ENCODE results near the gene APBA2. TPM values are rescaled to one million over a fixed set of nuclear protein-coding genes. Genes with fewer than 3 reads are reported as not detected.
"Not testable (repeated sequence)": the region's sequence is repeated elsewhere in the genome, so short reads cannot be mapped to it uniquely, and the experiment has no call there.

Gene APBA2
- polyA plus RNA-seq, 1 donor: 4.4 TPM

DNA sequence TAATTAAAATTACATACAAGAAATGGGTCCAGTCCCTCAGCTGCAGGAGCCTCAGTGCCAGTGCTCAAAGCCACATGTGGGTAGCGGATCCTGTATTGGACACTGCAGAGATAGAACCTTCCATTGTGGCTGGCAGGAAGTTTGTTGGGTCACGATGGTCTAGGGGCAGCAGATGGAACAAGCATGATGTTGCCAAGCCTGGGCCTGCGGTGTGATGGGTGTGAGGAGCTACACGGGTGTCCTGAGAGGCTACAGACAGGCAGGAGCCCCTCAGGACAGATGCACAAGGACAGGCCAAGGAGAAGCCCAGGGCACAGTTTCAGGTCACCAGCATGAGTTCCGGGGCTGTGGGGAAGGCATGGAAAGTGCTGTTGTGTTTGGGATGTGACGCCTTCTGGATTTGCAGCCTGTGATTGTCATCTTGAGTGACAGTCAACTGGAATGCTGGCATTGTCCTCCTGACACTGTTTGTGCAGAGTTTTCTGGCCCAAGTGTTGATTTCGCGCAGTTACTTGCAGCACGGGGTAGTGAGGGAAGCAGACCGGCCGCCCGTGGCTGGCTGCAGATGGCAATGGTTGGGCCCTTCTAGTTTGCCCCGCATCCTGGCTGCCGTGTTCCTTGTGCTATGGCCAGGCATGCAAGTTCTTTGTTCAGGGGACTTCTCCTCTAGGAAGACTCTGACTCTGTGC, 206.7 kb downstream of the APBA2 start:
- no peak for DNase-seq

DNA sequence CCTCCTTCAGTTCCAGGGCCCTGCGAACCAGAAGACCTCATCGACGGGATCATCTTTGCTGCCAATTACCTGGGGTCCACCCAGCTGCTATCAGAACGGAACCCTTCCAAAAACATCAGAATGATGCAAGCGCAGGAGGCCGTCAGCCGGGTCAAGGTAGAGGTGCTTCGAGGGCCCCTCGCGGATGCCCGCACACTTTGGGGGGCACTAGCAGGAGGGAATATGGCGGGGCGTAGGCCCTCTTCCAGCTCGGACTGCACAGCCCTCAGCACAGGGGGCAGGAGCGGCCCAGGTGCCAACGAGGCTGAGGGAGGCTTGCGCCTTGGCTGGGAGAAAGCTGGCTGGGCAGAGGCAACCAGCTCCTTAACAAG, 207.3 kb downstream of the APBA2 start:
- DNase-seq: no peak

DNA sequence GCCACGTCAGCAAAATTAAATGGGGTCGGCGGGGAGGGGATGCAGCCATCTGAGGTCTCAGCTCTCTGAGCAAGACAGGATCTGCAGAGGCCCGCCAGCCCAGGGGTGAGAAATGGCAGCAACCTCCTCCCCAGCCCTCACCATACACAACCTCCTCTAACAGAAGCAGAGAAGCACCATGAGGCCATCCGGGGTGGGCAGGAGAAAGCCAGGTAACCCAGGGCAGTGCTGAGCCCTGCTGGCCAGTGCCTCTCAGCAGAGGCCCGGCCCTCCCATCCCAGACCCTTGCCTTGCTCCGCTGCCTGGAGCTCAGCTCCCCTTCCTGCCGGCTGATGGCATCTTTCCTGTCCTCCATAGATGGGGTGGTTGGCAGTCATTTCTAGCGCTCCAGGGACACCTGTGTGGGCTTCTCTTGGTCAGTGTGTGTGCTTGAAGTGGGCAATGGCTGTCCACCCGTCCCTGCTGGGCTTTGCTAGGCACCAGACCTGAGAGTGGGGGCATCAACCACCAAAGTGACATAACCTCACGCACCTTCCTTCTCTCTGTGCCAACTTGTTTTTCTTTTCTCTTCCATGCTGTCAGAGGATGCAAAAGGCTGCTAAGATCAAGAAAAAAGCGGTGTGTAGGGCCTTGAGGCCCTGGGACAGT, 208.0 kb downstream of the APBA2 start:
- no peak for DNase-seq

DNA sequence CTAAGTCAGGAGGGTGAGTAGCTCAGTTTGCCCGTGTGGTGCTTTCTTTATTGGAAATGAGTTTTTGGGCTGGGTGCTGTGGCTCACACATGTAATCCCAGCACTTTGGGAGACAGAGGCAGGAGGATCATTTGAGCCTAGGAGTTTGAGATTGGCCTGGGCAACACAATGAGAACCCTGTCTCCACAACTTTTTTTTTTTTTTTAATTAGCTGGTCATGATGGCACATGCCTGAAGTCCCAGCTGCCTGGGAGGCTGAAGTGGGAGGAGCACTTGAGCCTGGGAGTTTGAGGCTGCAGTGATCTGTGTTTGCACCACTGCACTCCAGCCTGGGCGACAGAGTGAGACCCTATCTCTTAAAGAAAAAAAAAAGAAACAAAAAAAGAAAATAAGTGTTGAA, 208.9 kb downstream of the APBA2 start:
- no peak for DNase-seq

DNA sequence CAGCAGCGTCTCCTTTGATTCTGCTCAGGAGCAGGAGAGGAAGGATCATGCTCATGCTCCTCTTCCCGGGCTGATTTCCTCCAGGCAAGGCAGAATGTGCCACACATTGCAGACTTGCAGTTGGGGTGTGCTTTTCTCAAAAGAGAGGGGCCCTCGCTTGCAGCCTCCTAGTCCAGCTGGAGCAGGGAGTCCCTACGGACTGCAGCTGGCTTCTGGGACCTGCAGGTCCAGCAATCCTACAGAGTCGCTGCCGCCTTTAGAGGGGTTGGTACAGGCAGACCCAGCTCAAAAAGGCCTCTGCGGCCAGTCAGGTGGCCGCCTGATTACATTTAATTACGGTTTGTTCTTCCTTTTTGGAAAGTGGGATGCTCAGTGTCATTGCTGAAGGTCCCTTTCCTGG, 210.0 kb downstream of the APBA2 start:
- DNase-seq: no peak

DNA sequence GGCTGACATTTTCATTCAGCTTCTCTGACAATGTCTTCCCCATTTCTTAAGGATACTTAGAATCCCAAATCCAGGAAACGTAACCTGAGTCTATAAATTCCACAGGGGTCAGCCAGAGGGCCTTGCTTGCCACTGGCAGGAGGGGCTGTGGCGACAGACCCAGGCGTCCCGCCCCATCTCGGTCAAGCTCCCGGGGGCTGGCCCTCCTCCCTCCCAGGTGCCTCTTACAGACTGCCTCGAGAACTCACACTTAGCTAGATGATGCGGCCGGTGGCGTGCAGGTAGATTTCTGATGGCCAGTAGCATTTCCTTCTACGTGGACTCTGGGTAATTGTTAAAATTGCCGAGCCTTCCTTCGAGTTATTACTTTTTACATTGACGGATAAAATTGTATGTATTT, 211.4 kb downstream of the APBA2 start:
- no peak for DNase-seq

DNA sequence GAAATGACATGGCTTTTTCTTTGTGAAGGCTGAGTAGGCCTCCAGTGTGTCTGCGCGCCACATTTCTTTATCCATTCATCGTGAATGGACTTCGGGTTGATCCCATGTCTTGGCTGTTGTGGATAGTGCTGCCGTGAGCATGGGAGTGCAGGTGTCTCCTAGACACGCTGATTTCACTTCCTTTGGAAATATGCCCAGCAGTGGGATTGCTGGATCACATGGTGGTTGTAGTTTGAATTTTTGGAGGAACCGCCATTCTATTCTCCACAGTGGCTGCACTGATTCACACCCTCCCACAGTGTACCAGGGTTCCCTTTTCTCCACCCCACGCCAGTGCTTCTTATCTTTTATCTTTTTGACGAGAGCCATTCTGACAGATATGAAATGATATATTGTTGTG, 212.2 kb downstream of the APBA2 start:
- no peak for DNase-seq

DNA sequence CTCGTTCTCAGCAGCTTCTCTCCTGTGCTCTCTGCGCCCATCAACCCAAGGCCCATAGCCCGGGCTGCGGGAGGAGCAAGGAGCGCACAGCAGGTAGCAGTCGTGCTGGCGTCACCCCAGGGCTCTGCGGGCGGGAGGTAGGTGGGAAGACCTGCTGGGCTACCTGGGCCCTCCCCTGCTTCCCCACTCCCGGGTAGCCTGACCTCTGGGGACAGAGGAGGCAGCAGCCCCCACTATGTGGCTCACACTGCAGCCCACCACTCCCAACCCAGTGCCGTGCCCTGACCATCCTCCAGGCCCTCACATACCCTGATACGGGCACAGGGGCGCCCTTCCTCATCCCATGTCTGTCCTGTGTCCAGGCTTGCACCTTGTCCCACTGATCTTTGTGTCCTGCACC, 212.9 kb downstream of the APBA2 start:
- no peak for DNase-seq

DNA sequence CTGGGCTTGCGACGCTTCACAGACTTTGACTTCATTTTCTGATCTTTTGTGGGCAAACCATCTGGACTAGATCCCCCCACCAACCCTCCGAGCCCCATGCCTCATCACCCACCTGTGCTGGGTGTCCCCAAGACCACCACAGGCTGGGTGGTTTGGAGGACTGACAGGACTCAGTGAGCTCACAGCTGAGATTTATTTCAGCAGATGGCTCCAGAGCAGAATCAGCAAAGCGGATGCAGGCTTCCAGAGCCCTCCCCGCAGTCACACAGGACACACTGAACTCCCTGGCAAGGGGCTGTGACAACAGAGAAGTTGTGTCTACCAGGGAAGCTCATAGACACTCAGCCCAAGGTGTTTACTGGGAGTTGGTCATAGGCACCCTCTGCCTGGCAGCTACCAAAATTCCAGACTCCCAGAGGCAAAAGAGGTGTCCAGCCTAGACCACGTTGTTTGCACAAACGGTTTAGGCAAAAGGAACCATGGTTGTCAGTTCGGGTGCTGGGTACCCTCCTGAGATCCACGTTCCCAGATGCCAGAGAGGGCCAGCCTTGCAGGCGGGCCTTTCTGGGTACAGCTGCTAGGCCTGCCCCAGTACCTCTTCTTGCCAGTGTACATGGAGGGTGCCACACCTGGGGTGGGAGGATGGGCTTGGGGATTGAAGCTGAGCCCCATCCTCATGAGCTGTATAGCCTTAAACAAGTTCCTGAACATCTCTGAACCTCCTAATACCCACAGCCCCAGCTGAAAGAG, 213.5 kb downstream of the APBA2 start:
- DNase-seq: no peak

DNA sequence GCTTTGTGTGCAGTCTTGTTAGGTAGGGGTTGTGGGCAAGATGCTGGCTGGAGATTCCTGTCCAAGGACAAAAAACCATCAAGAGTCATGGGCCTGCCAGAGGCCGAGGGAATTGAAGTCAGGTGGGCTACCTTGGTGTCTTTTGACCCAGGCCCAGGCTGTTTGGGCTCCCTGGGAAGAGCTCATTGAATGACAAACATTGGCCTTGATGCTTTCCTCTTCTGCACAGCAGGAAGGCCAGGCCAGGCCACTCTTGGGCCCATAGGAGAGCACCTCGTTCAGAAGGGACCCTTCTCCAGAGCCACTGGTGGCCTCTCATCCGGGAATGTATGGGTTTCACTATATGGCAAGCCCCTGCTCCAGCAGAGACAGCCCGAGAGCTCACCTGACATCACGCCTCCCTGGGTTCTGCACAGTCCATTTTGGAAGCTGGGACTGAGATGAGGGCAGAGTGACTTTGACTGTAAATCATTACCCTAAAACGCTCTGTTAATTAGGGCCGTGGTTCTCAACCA, 214.8 kb downstream of the APBA2 start:
- DNase-seq: no peak

DNA sequence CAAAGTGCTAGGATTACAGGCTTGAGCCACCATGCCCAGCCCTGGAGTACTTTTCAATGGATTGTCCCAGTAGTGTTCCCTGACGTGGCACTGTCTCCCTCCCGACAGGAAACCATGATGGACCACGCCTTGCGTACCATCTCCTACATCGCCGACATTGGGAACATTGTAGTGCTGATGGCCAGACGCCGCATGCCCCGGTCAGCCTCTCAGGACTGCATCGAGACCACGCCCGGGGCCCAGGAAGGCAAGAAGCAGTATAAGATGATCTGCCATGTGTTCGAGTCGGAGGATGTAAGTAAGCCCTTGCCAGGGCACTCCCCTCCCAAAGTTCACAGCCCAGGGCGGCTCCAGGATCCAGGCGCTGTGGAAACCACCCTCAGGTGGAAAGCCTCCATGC, 215.7 kb downstream of the APBA2 start:
- no peak for DNase-seq

DNA sequence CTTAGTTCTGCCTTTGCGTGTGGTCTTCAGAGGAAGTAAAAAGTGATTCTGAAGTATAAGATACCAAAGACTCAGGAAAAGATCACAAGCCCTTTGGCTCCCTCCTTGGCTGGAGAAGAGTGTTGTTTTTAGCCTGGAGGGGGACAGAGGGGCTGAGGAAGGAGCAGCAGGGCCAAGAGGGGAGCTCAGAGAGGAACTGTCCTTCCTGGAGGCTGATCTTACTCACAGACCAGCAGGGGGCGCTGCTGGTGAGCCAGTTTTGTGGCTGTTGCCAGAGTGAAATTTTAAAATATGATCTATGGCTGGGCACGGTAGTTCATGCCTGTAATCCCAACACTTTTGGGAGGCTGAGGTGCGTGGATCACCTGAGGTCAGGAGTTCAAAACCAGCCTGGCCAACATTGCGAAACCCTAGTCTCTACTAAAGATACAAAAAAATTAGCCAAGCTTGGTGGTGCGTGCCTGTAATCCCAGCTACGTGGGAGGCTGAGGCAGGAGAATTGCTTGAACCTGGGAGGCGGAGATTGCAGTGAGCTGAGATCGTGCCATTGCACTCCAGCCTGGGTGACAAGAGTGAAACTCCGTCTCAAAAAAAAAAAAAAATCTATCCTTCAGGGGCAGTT, 216.5 kb downstream of the APBA2 start:
- DNase-seq: not testable (repeated sequence)

DNA sequence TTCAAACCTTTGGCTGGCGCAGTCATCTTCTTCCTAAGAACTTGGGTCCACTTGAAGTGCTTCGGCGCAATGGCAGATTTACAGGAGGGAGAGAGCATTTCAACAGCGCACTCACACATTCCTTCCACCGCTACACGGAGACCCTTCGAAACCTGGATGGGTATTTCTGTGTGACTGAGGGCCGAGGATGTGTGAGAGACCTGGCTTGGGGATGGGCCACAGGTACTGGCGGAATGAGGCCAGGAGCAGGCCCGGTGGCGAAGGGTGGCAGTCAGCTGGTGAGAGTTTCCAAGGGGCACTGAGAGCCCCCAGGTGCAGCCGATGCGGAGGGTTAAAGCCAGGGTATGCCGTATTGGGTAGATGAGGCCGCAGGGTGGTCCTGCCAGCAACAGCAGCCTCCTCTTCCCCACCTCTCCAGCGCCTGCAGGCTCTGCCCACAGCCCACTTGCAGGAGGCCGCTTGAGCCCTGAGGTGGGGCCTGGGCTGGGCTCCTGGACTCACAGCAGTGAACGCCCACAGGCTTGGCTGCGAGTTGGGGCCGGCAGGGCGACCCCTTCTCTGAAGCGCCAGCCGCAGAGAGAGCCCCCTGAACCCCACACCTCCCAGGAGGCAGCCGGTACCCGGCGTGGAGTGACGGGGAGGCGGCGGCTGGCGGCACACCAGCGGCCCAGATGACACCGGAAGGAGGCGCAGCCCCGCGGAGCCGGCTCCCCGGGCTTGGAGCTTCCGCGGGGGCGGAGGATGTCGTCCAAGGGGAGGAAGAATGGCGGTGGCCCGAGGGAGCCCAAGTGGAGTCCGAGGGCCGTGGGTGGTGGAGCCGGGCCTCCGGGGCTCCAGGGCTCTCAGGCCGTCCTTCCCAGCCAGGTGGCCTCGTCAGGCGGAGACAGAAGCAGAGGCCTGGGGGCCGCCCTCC, 217.4 kb downstream of the APBA2 start:
- no peak for DNase-seq

DNA sequence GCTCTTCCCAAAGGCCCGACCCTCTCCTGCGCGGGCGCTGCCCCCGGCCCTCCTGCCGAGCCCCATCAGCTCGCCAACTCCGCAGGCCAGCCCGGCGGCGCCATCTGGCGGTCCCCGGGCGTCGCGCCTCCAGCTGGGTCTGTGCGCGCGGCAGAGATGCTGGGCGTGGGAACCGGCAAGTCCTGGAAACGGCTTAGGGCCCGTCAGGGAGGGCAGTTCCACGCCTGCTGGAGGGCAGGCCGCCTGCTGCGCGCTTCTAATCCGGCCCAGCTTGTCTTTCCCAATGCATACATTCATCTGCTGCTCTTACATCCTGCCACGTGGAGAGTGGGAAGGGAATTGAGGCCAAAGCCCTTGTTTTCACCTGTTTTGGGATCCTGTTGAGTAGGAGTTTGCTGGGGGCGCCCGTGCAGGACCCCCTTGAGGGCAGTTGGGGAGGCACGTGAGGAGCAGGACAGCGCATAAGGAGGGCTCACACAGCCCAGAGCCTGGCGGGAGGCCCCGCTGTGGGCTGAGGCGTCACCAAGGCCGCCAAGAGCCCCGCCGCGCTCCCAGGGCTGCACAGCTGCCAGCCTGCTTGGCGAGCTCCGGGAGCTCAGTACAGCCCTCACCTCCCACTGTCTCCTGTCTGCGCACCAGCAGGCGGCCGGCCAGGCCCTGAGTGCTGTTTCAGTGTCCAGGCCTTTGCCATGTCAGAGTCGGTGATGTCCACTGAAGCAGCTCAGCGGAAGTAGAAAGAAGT, 218.2 kb downstream of the APBA2 start:
- DNase-seq: peak; percentile 85

DNA sequence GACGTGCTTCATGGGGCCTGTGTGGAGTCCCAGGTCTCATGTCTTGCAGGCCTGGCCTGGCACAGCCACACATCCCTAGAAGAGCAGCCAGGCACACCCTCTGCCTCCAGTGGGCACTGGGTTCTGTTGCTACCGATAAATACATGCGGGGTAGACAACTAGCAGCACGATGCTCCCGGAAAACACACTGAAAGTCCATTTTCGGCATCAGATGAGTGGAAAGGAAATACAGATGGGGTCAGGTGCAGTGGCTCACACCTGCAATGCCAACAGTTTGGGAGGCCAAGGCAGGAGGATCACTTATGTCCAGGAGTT, 218.7 kb downstream of the APBA2 start:
- DNase-seq: no peak

DNA sequence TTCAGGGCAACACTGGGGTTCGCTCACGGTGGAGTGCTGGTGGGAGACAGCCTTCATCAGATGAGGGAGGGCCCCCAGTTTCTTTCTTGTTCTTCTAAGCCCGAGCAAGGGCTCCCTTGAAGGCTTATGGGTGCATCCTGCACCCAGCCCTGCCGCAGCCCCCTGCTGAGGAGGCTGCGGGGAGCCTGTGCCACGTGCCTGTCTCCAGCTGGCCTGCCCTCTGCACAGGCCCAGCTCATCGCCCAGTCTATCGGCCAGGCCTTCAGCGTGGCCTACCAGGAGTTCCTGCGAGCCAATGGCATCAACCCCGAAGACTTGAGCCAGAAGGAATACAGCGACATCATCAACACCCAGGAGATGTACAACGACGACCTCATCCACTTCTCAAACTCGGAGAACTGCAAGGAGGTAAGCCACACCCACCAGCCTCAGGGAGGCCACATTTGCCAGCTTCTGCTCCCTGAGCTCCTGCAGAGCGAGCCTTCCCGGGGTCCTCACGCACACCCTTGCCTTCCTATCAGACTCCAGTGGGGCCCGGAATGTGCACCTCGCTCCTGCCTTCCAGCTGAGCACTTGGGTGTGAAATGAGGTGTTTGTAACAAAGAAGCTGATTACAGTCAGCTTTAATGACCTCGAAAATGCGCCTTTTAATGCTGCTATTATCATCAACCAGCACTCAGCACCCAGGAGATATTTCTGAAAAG, 219.5 kb downstream of the APBA2 start:
- DNase-seq: no peak

DNA sequence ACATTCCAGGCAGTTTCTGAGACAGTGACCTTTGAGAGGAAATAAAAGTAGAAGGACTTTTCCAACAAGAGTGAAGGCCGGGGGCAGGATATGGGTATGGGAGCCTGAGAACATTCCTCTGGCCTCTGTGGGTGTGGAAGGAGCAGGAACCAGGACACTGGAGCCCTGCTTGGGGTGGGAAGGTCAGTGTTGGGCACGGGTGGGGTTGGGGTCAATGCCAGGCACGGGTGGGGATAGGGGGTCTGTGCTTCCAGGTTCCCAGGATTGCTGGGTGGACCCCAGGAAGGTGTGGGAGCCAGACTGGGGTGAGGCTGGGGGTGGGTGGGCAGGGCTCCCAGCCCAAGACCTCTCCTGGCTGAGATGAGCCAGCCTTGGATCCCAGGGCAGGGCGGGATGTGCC, 220.3 kb downstream of the APBA2 start:
- no peak for DNase-seq

DNA sequence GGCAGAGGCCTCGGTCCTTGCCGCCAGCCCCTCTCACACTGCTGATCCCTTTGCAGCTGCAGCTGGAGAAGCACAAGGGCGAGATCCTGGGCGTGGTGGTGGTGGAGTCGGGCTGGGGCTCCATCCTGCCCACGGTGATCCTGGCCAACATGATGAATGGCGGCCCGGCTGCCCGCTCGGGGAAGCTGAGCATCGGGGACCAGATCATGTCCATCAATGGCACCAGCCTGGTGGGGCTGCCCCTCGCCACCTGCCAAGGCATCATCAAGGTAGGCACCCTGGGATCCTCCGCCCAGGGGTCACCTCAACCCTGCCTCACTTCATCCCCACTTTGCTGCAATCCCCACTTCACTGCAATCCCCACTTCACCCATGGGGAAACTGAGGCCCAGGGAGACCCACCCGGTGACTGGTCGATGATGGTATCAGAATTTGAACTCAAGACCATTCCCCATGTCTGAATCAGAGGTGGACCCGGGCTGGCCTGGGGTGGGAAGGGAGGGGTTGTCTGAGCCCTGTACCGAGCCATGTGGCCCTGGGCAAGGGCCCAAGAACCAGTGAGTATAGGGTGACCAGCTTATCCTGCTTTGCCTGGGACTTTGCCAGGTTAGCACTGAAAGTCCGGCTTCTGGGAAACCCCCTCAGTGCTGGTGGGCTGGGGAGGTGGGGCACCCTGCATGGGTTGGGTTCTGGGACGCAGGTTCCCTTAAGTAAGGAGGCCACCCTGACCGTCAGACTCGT, 220.9 kb downstream of the APBA2 start:
- DNase-seq: no peak

DNA sequence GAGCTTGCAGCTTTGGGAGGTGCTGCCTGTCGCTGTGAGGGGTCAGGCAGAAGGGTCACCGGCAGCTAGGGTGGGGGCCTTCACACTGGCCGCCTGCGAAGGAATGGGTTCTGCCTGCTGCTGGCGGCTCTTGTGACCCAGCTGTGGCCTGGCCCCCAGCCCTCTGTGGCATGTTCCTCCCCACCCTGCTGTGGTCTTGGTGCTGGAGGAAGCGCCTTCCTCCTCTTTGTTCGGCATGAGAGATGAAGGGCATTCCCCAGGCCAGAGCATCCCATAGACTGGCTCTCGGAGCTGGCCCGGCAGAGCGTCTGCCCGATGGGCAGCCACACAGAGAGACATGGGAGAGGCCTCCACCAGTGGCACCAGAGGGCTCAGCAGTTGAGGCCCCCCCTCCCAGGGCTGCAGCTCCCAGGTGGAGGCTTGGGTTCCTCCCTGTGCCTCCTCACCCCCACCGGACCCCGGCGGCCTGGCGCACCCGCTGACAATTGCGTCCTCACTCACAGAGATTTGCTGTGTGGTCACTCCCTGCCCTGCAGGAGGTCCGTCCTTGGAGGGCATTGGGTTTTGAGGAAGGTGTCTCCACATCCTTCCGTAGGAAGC, 221.6 kb downstream of the APBA2 start:
- no peak for DNase-seq
